ENCODE measurements around the gene IFNAR1.

Gene IFNAR1

GRCh38 chr21:33305938-33306337 lies 18.8 kb upstream of the IFNAR1 start:
- TF ChIP-seq ZFX (IDR thresholded peaks at IDR 0.05) = no peak
- TF ChIP-seq, protein P1, sequence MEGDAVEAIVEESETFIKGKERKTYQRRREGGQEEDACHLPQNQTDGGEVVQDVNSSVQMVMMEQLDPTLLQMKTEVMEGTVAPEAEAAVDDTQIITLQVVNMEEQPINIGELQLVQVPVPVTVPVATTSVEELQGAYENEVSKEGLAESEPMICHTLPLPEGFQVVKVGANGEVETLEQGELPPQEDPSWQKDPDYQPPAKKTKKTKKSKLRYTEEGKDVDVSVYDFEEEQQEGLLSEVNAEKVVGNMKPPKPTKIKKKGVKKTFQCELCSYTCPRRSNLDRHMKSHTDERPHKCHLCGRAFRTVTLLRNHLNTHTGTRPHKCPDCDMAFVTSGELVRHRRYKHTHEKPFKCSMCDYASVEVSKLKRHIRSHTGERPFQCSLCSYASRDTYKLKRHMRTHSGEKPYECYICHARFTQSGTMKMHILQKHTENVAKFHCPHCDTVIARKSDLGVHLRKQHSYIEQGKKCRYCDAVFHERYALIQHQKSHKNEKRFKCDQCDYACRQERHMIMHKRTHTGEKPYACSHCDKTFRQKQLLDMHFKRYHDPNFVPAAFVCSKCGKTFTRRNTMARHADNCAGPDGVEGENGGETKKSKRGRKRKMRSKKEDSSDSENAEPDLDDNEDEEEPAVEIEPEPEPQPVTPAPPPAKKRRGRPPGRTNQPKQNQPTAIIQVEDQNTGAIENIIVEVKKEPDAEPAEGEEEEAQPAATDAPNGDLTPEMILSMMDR (conservative IDR thresholded peaks at IDR 0.05) = no peak
- H3K27ac ChIP-seq = peak overlapping the region; percentile 90

- TF ChIP-seq, protein P1 (conservative IDR thresholded peaks at IDR 0.05) = no peak
- TF ChIP-seq ZFX (IDR thresholded peaks at IDR 0.05) = no peak
- no peak overlapping the region for H3K27ac ChIP-seq
Measured at GRCh38 chr21:33308586-33309490, 15.9 kb upstream of the IFNAR1 start.

- no peak overlapping the region for H3K27ac ChIP-seq
- TF ChIP-seq ZFX (IDR thresholded peaks at IDR 0.05) = no peak
- TF ChIP-seq, protein P1 (conservative IDR thresholded peaks at IDR 0.05) = no peak
Measured at GRCh38 chr21:33309778-33310177, 15.0 kb upstream of the IFNAR1 start.

DNA sequence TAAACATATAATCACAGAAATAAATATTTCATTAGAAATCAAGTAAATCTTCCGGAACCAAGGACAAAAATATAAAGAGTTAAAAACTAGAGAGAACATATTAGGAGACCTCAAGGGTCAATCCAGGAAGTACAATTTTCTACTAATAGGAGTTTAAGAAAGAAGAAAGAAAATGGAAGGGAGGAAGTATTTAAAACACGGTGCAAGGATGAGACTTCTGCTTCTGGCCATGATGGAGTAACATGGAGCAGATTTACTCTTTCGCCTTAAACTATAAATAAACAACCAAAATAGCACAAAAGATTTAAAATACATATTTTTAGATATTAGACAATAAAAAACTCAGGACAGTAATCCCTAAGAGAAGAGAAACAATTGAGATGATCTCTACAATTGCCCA lies 12.6 kb upstream of the IFNAR1 start:
- no peak overlapping the region for H3K27ac ChIP-seq
- TF ChIP-seq, protein P1 (conservative IDR thresholded peaks at IDR 0.05) = no peak
- TF ChIP-seq ZFX (IDR thresholded peaks at IDR 0.05) = no peak

GRCh38 chr21:33313183-33313582 lies 11.6 kb upstream of the IFNAR1 start:
- no peak overlapping the region for H3K27ac ChIP-seq
- TF ChIP-seq ZFX (IDR thresholded peaks at IDR 0.05) = no peak
- TF ChIP-seq, protein P1 (conservative IDR thresholded peaks at IDR 0.05) = no peak

- no peak overlapping the region for H3K27ac ChIP-seq
- TF ChIP-seq, protein P1 (conservative IDR thresholded peaks at IDR 0.05) = no peak
- no peak for TF ChIP-seq ZFX (IDR thresholded peaks at IDR 0.05)
Measured at GRCh38 chr21:33313611-33314010, 11.2 kb upstream of the IFNAR1 start.

- TF ChIP-seq, protein P1 (conservative IDR thresholded peaks at IDR 0.05) = no peak
- H3K27ac ChIP-seq = no peak overlapping the region
Measured at GRCh38 chr21:33314111-33314510, 10.7 kb upstream of the IFNAR1 start.

Data from C4-2B (cell line).